Measurements from ENCODE around the gene STAT5A.
"Not testable (repeated sequence)": the region's sequence is repeated elsewhere in the genome, so short reads cannot be mapped to it uniquely, and the experiment has no call there.

STAT5A gene

DNA sequence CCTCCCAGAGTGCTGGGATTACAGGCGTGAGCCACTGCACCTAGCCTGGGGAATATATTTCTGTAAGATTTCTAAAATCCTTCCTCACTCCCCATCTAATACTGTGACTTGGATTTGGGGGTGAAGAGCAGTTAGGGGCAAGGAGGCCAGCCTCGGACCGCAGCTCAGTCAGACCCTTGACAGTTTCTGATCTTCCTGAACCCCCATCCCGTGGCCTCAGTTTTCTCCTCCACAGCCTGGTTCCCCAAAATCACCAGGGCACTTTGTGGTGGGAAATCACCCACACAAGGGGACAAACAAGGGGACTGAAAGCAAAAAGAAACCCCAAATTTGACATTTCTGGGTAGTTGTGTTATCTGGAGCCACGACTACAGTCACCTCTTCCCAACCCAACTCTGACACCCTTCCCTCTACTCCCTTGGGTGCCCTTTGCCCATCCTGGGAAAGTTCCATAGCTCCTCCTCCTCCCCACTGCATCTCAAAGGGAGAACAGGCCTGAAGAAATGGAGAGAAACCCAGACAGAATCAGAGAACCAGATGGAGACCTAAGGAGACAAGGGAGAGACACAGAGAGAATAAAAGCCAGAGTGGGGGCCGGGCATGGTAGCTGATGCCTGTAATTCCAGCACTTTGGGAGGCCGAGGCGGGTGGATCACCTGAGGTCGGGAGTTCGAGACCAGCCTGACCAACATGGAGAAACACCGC, 2.8 kb upstream of the STAT5A start:
- DNase-seq (ENCODE audit: low read depth in 2 of 2) = no peak

DNA sequence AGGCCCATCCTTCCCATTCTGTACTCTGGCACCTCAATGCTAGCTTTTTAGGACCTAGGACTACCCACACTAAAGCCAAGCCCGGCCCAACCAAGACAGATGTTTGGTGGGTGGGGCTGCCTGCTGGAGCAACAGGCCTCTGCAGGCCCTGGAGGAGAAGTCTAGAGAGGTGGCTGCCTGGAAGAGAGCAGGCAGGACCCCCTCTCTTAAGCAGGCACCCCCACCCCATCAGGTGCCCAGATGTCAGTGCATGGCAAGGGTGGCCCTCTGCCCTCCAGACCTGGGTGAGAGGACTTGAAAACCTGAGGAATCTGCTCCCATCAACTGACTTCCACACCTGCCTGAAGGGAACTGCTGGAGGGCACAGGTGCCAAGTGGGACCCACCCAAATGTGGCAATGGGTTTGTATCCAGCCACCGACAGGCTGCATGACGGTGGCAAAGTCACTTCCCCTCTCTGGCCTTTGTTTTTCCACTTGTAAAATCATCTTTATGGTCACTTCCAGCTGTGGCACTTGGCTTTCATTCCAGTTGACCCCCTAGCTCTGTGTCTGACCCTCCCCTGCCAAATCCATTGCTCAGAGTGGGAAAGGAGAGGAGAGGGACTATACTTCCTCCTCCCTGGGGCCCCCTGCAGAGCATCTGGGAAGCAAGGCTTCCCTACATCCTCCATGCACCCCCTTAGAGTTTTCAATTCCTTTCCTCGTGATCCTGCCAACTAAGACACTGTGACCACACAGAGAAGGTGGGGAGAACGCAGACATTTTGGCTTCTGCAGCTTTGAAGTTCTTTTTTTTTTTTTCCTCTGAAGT, 1.7 kb upstream of the STAT5A start:
- DNase-seq (ENCODE audit: low read depth in 2 of 2) = no peak

DNA sequence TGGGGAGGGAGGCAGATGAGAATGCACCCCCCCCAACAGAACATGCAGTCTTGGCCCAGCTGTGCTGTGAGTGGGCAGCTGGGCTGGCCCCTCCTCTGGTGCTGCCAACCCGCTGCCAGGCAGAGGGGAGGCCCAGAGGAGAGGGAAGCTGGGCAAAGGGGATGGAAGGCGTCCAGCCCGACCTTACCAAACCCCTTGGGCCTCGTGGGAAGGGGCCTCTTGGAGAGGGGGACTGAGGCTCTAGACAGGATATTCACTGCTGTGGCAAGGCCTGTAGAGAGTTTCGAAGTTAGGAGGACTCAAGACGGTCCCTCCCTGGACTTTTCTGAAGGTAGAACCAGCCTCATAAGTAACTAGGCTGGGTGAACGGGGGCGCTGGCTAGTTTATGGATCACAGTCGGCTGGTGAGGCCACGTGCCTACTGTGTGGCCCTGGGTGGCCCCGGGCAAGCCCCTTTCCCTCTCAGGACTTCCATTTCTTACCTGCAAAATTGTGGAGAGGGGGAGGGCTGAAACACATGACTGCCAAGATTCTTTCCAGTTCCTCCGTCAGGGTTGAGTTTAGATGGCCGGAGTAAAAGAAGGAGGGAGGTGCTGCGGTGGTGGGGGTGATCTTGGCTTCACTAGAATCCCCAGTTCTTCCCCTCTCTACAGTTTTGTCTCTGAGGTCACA, 857 bp upstream of the STAT5A start:
- DNase-seq (ENCODE audit: low read depth in 2 of 2) = no peak

GRCh38 chr17:42288803-42289610, 709 bp downstream of the STAT5A start:
- DNase-seq (ENCODE audit: low read depth in 2 of 2) = peak in 1 of 2 donors; percentile 50

DNA sequence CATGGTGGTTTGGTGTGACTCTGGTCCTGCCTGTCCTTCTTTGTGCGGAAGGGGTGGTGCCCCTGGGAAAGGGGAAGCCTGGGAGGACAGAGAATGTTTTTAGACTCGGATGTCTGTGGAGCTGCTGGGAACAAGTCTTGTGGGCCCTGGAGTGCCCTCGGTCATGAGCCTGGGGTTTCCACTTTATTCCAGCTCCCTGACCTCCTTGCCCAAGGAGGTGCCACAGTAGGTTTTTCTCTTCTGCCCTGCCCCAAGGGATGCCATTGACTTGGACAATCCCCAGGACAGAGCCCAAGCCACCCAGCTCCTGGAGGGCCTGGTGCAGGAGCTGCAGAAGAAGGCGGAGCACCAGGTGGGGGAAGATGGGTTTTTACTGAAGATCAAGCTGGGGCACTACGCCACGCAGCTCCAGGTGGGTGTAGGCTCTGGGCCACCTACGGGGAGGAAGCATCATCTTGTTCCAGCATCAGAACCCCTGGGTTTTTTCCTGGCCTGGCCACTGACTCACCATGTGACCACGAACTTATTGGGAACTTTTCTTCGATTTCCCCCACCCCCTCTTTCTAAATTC, 1.4 kb downstream of the STAT5A start:
- DNase-seq (ENCODE audit: low read depth in 2 of 2) = peak in 1 of 2 donors; percentile 57

DNA sequence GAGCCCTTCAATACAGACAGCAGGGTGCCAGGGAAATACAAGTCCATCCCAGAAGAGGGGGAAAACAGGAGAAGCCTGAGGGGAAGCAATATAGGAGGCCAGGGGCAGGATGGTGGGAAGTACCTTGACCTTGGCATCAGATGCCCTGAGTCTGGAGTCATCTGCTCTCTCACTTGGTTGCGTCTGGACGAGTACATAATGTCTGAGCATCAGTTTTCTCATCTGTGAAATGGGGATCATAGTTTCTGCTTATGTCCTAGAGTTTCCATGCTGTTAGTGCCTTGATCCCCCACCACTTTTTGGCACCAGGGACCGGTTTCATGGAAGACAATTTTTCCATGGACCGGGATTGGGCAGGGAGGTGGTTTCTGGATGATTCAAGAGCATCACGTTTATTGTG, 2.3 kb downstream of the STAT5A start:
- no peak for DNase-seq (ENCODE audit: low read depth in 2 of 2)

DNA sequence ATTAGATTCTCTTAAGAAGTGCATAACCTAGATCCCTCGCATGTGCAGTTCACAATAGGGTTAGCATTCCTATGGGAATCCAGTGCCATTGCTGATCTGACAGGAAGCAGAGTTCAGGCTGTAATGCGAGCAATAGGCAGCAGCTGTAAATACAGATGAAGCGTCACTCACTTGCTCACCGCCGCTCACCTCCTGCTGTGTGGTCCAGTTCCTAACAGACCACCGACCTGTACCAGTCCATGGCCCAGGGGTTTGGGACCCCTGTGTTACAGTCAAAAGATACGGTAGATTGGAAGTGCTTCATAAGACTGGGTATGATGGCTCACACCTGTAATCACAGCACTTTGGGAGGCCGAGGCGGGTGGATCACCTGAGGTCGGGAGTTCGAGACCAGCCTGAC, 2.8 kb downstream of the STAT5A start:
- DNase-seq (ENCODE audit: low read depth in 2 of 2) = no peak

DNA sequence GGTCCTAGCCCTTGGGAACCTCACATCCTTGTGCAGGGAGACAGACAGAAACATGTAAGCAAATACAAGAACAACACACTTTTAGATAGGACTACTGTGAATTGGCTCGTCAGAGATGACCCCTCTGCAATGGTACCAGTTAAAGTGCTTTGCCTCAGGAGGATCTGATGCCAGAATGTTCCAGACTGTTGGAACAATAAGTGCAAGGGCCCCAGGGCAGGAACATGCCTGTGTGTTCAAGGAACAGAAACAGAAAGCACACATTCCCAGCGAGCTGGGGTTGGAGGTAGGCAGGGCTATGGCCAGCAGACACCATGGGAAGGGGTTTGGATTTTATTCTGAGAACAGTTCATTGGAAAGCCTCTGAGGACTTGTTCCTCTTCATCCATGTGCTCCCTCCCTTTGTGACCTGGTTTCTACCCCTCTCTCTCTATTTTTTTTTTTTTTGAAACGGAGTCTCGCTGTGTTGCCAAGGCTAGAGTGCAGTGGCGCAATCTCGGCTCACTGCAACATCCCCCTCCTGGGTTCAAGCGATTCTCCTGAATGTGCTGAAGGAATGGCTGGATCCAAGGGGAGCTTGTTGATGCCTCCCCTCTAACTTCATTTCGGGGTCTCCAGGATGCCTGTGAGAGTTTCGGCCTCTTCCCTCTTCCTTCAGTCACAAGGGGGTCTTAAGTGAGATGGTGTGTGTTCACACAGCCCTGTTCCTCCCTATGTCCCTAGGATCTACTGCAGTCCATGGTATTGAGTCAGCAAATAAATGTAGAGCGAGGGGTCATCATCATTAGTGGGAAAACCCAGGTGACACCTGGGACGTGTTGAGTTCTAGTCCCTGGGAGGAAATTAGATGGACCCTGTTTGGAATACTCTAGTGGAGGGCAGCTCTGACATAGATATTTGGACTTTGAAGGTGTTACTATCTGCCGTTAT, 6.4 kb downstream of the STAT5A start:
- no peak for DNase-seq (ENCODE audit: low read depth in 2 of 2)

- no peak for DNase-seq (ENCODE audit: low read depth in 2 of 2)
Measured at GRCh38 chr17:42296012-42296411, 7.7 kb downstream of the STAT5A start.

DNA sequence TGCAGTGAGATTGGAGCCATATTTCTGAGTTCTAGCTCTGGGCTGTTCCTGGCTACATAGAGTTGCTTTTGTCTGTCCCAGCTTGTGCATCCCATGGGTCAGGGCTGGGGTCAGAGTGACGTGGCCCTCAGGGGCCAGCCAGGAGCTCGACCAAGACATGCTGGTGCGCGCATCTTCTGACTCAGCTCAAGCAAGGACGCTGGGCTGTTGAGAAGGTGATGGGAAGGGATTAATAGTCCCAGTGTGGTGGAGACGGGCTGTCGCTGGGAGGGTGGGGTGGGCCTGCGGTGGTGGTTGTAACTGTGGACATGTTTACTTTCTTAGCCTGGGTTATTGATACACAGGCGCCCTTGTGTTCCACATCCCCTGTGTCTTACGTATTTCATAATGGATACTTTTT, 9.5 kb downstream of the STAT5A start:
- DNase-seq (ENCODE audit: low read depth in 2 of 2) = not testable (repeated sequence)

DNA sequence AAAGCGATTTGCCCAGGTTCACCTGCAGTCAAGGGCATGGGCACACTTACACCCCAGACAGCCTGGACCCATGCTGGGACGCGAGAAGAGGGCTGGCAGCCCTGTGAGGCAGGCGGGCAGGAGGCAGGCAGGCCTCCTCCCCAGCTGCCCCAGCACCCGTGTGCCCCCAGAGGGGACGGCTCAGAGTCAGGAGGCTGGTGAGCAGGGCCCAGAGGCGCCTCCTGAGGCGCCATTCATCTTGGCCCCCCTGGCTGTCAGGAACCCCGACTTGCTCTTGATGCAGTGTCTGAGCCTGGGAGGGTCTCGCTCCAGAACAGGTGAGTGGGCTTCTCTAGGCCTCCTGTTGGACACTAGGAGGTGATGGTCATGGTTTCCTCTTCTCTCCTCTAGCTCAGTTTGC, 11.1 kb downstream of the STAT5A start:
- not testable (repeated sequence) for DNase-seq (ENCODE audit: low read depth in 2 of 2)

DNA sequence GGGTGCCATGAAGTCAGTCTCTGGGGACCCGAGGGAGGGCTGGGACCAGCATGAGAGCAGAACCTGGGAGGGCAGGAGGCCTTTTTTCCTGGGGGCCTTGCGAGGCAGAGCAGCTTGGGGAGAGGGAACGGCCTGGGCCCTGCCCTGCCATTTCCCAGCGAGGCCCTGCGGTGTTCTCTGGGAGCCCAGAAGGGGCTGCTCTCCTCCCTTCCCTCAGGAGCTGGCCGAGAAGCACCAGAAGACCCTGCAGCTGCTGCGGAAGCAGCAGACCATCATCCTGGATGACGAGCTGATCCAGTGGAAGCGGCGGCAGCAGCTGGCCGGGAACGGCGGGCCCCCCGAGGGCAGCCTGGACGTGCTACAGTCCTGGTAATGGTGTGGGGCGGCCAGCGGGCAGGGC, 11.6 kb downstream of the STAT5A start:
- DNase-seq (ENCODE audit: low read depth in 2 of 2) = not testable (repeated sequence)

- no peak for DNase-seq (ENCODE audit: low read depth in 2 of 2)
Measured at GRCh38 chr17:42301022-42301421, 12.7 kb downstream of the STAT5A start.

GRCh38 chr17:42303694-42304093, 15.4 kb downstream of the STAT5A start:
- DNase-seq (ENCODE audit: low read depth in 2 of 2) = no peak

- DNase-seq (ENCODE audit: low read depth in 2 of 2) = no peak
Measured at GRCh38 chr17:42304187-42305030, 16.1 kb downstream of the STAT5A start.

- DNase-seq (ENCODE audit: low read depth in 2 of 2) = not testable (repeated sequence)
Measured at GRCh38 chr17:42305031-42305330, 16.7 kb downstream of the STAT5A start.

DNA sequence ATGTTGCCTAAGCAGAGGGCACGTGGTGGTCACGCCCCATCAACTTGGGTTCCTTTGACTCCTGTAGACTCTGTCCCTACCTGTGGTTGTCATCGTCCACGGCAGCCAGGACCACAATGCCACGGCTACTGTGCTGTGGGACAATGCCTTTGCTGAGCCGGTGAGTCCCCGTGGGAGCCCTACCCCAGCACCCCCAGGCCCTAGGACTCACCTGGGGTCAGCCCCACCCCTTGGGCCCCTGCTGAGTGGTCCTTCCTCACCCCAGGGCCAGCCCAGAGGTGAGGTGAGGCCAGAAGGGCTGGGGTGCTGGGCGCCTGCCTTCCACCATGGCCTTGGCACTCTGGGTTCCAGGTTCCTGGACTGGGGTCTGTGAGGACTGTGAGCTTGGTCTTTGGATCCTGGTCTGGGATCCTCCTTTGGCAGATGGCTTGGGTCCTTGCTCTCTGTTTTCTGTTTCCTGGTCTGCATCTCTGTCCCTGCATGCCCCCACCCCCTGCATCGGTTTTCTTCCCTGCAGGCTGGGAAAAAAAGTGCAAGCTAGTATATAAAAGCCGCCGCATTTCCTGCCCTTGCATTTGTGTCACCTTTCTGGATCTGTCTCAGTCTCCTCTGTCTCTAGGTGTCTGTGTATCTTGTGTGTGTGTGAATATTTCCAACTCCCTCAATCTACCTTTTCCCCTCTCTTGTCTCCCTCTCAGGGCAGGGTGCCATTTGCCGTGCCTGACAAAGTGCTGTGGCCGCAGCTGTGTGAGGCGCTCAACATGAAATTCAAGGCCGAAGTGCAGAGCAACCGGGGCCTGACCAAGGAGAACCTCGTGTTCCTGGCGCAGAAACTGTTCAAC, 17.5 kb downstream of the STAT5A start:
- DNase-seq (ENCODE audit: low read depth in 2 of 2) = no peak

- DNase-seq (ENCODE audit: low read depth in 2 of 2) = no peak
Measured at GRCh38 chr17:42306385-42306667, 18.0 kb downstream of the STAT5A start.

DNA sequence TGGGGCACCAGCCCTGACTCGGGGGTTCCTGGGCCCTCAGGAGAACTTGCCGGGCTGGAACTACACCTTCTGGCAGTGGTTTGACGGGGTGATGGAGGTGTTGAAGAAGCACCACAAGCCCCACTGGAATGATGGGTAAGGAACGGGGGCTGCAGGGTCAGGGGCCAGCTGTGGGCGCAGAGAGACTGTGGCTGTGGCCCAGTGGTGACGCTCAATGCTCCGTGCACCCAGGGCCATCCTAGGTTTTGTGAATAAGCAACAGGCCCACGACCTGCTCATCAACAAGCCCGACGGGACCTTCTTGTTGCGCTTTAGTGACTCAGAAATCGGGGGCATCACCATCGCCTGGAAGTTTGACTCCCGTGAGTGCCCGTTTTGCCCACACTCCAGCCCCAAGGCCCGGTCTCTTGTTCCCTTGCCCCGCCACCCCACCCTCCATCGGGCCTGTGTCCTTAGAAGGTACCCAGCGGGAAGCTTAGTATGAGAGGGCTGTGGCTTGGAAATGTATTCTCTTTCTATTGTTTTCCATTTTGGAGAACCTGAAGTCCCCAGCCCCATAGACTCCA, 19.1 kb downstream of the STAT5A start:
- no peak for DNase-seq (ENCODE audit: low read depth in 2 of 2)

All from stimulated activated CD4-positive, alpha-beta T cell treated with anti-CD3 and anti-CD28 coated beads, Interleukin-1b, Interleukin-23, amount 100 ng/mL, for 1 hour (primary cell).